Sigmoid colon (tissue), 4 donors: Measurements from ENCODE around the gene CTNNBL1.

ENCODE experiments used
- EP300 ChIP-seq, 4 donors: sonication (generic); formaldehyde crosslinking; IDR thresholded peaks; one replicate each; pipeline ENCODE4 v1.6.1; 2017; ENCODE audit warnings: antibody characterized with exemption in 4 of 4
- POLR2A ChIP-seq, 2 donors: fragments of 450-650 bp; IDR thresholded peaks; one replicate each; pipeline ENCODE4 v1.6.1; 2016; ENCODE audit warnings: antibody characterized with exemption in 2 of 2, mild to moderate bottlenecking in 2 of 2, moderate library complexity in 2 of 2
- TF ChIP-seq, protein P1 (sequence below), 4 experiments: fragments of 450-650 bp in 3 of 4; fragments of 200-600 bp in 1 of 4; IDR thresholded peaks; one replicate each; pipeline ENCODE4 v1.5.1; 2016 to 2019; ENCODE audit warnings: antibody characterized with exemption in 4 of 4, mild to moderate bottlenecking in 3 of 4, moderate library complexity in 2 of 4

DNA sequence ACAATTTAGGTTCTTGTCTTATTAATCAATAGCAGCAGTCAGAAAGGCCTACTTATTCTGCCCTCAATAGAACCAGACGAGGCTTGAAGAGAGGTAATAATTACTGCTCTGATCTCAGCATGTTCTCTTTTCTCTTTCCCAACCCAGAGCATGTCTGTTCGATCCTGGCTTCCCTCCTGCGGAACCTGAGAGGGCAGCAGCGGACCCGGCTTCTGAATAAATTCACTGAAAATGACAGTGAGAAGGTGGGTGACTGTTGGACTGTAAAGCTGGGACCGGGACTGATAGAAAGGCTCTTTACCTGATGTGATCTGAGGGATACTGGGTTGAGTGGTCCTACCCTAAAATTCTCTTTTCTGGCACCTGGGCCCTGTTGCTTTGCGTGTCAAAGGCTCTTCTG lies 146.1 kb downstream of the CTNNBL1 start:
- TF ChIP-seq, protein P1, sequence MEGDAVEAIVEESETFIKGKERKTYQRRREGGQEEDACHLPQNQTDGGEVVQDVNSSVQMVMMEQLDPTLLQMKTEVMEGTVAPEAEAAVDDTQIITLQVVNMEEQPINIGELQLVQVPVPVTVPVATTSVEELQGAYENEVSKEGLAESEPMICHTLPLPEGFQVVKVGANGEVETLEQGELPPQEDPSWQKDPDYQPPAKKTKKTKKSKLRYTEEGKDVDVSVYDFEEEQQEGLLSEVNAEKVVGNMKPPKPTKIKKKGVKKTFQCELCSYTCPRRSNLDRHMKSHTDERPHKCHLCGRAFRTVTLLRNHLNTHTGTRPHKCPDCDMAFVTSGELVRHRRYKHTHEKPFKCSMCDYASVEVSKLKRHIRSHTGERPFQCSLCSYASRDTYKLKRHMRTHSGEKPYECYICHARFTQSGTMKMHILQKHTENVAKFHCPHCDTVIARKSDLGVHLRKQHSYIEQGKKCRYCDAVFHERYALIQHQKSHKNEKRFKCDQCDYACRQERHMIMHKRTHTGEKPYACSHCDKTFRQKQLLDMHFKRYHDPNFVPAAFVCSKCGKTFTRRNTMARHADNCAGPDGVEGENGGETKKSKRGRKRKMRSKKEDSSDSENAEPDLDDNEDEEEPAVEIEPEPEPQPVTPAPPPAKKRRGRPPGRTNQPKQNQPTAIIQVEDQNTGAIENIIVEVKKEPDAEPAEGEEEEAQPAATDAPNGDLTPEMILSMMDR (IDR thresholded peaks at IDR 0.05), result no peak
- TF ChIP-seq EP300 (IDR thresholded peaks at IDR 0.05), result no peak
- TF ChIP-seq POLR2A (IDR thresholded peaks at IDR 0.05), result no peak
